ENCODE measurements around the gene NFYC.

Gene NFYC

GRCh38 chr1:40799351-40799867, 107.9 kb downstream of the NFYC start:
- no peak for ATAC-seq (ENCODE audit: insufficient read depth, low read depth)
- Histone ChIP-seq H3K9ac (ENCODE audit: low read depth, low read length) (no peak overlapping the region), H3K27me3 (ENCODE audit: insufficient read depth, low read length, poor library complexity) (no peaks in the 10 kb centered on the region), H3K4me2 (ENCODE audit: insufficient read depth, low read length) (no peak overlapping the region), H3K4me3 (ENCODE audit: low read depth in 1 of 2, low read length in 2 of 2) (no peak overlapping the region), H3K4me1 (ENCODE audit: insufficient read depth, low read length) (peaks cover 21% of the 10 kb centered on the region), H2AFZ (ENCODE audit: low read depth, low read length) (no peak overlapping the region), H3K27ac (ENCODE audit: low read length) (no peak overlapping the region), H3K9me3 (ENCODE audit: insufficient read depth, low read length, severe bottlenecking) (no peaks in the 10 kb centered on the region), H3K79me2 (ENCODE audit: insufficient read depth, low read length) (no peaks in the 10 kb centered on the region), H3K36me3 (ENCODE audit: insufficient read depth, low read length) (no peaks in the 10 kb centered on the region), H4K20me1 (ENCODE audit: insufficient read depth, low read length) (peaks cover 6% of the 10 kb centered on the region; the same call in 1 of the 2 replicates)
- TF ChIP-seq EZH2 (IDR thresholded peaks at IDR 0.05; ENCODE audit: borderline replicate concordance, low read depth, low read length, severe bottlenecking) (no peak), CTCF (IDR thresholded peaks at IDR 0.05; ENCODE audit: borderline replicate concordance, extremely low read depth, low read length, poor library complexity, severe bottlenecking) (no peak)
- DNase-seq, result no peak

GRCh38 chr1:40801742-40802077, 110.2 kb downstream of the NFYC start:
- no peaks in the 10 kb centered on the region for H3K27me3 ChIP-seq (ENCODE audit: insufficient read depth, low read length, poor library complexity)

GRCh38 chr1:40802078-40802741, 110.7 kb downstream of the NFYC start:
- Histone ChIP-seq H3K4me2 (ENCODE audit: insufficient read depth, low read length) (peak overlapping the region; percentile 81), H3K79me2 (ENCODE audit: insufficient read depth, low read length) (no peaks in the 10 kb centered on the region), H3K27me3 (ENCODE audit: insufficient read depth, low read length, poor library complexity) (no peaks in the 10 kb centered on the region), H3K4me3 (ENCODE audit: low read depth in 1 of 2, low read length in 2 of 2) (peak overlapping the region in 1 of 2 experiments; percentile 55; a peak in 2 of 4 replicates), H2AFZ (ENCODE audit: low read depth, low read length) (peak overlapping the region; percentile 79), H3K9ac (ENCODE audit: low read depth, low read length) (peak overlapping the region; percentile 52), H3K36me3 (ENCODE audit: insufficient read depth, low read length) (no peaks in the 10 kb centered on the region), H3K27ac (ENCODE audit: low read length) (peak overlapping the region; percentile 17), H3K4me1 (ENCODE audit: insufficient read depth, low read length) (peaks cover 21% of the 10 kb centered on the region), H4K20me1 (ENCODE audit: insufficient read depth, low read length) (peaks cover 6% of the 10 kb centered on the region; the same call in 1 of the 2 replicates), H3K9me3 (ENCODE audit: insufficient read depth, low read length, severe bottlenecking) (no peaks in the 10 kb centered on the region)
- no peak for TF ChIP-seq EZH2 (IDR thresholded peaks at IDR 0.05; ENCODE audit: borderline replicate concordance, low read depth, low read length, severe bottlenecking)
- TF ChIP-seq CTCF (IDR thresholded peaks at IDR 0.05; ENCODE audit: borderline replicate concordance, extremely low read depth, low read length, poor library complexity, severe bottlenecking), result no peak
- DNase-seq (peak; percentile 86), ATAC-seq (ENCODE audit: insufficient read depth, low read depth) (peak; percentile 86)

More at GRCh38 chr1:40801742-40802077, 110.2 kb downstream of the NFYC start:
- Histone ChIP-seq H3K27ac (ENCODE audit: low read length) (peak overlapping the region; percentile 17; the same call in 1 of the 2 replicates), H3K9ac (ENCODE audit: low read depth, low read length) (peak overlapping the region; percentile 52; the same call in 1 of the 2 replicates), H3K4me3 (ENCODE audit: low read depth in 1 of 2, low read length in 2 of 2) (peak overlapping the region in 1 of 2 experiments; percentile 55; a peak in 2 of 4 replicates), H3K36me3 (ENCODE audit: insufficient read depth, low read length) (no peaks in the 10 kb centered on the region), H2AFZ (ENCODE audit: low read depth, low read length) (peak overlapping the region; percentile 79), H3K79me2 (ENCODE audit: insufficient read depth, low read length) (no peaks in the 10 kb centered on the region), H3K4me2 (ENCODE audit: insufficient read depth, low read length) (peak overlapping the region; percentile 81), H3K9me3 (ENCODE audit: insufficient read depth, low read length, severe bottlenecking) (no peaks in the 10 kb centered on the region), H4K20me1 (ENCODE audit: insufficient read depth, low read length) (peaks cover 6% of the 10 kb centered on the region; the same call in 1 of the 2 replicates), H3K4me1 (ENCODE audit: insufficient read depth, low read length) (peaks cover 21% of the 10 kb centered on the region)
- no peak for ATAC-seq (ENCODE audit: insufficient read depth, low read depth)
- no peak for TF ChIP-seq CTCF (IDR thresholded peaks at IDR 0.05; ENCODE audit: borderline replicate concordance, extremely low read depth, low read length, poor library complexity, severe bottlenecking)
- no peak for DNase-seq

Measured in DND-41 (cell line).